T-helper 9 cell (primary cell): Measurements from ENCODE around the gene CYTH3.

Source experiments
- DNase-seq: peaks from one replicate; pipeline ENCODE4 v3.0.0-alpha.2; 2020

Gene CYTH3

DNA sequence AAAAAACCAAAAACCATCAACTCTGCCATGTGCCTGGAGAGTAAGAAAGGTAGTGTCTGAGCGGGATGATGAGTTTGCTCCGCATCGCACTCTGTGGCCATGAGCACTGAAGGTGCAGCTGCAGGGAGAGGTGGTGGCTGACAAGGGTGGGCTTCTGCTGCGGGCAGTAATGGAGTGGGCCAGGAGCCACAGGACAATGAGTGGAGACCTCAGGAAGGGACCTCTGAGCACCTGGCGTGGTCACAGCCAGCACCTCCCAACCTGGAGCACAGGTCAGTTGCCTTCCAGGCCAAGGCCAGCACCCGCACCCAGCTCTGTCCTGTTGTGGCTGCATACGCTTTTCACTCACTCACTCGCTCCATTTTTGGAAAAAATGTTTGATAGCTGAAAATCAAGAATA is 125.8 kb downstream of the CYTH3 start:
- no peak for DNase-seq

DNA sequence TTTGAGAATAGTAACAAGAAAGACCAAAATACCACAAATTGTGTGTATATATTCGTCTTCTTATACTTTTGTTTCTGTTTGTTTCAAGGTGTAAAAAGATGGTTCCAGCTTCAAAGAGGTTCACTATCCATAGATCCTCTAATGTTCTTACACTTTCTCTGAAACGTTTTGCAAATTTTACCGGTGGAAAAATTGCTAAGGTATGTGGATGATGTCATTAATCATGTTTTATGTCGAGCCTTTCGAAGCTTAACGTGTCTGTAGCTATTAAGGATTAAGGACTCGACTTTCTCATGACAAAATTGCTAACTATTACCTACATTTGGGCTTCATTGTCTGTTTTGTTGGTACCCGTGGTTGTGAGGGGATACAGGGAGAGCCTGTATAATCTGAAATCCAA is 128.4 kb downstream of the CYTH3 start:
- no peak for DNase-seq

DNA sequence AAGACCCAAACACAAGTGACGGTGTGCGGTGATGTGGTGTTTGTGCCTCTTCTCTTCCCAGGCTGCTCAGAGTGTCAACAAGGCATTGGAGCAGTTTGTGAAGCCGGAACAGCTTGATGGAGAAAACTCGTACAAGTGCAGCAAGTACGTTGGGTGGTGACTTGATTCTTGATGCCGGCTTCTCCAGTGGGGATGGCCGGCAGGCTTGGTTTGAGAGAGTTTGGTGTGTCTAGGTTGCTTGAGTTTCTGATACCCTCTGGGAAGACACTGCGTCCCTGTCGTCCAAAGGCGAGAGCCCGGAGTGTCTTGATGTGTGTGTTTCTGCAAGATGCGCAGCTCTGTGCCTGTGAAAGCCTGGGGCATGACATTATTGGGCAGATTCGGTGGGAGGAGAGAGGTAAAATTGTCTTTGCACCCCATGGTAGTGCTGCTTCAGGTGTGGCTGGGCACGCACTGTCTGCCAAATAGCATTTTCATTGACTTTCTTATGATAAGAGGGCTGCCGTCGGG is 129.5 kb downstream of the CYTH3 start:
- DNase-seq, result no peak

DNA sequence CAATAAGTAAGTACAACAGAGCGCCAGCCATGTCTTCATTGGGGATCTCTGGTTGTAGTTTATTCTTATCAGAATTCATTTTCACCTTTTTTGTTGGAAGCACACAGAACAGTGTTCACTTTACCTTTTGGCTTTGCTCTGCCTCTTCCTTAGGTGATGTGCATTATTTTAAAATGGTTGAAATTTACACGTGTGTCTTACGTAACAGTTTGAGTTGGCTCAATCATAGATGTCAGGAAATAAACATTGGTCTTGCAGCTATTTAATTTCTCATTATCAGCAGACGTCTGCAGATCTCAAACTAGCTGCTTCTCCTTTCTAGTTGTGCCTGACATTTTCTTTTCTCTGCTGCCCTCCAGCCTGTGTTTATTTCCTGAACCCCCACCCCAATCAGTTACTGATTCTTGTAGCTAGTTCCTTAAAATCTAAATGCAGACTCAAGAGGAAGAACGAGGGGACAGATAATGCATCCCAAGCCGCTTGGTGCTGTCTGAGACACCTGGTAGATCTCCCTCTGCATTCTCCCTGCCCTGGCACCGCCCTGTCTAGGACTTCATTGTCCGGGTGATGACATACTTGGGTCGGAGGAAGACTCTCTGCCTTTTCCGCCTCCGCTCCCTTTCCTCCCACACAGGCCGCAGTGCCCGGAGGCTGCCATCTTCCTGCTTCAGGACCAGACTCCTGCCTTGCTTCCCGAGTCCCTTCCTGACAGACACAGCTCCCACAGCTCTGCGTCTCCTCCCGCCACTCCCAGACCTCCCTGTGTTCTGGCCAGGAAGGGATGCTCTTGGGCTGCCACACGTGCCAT is 133.0 kb downstream of the CYTH3 start:
- no peak for DNase-seq

DNA sequence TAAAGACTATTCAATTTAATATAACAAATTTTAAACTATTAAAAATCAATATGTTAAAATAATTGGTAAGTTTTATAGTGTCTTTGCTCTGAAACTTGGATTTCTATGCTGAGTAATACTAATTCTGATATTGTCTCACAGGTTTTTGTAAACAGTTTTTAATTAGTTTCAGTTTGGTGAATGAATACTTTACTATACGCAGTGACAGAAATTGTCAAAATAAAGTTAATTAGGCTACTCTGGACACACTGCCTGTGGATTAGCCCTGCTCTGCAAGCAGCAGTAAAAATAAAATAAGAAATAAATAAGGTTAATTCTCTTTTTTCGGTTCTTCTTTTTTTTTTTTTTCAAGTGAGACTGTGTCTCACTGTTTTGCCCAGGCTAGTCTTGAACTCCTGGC is 135.9 kb downstream of the CYTH3 start:
- DNase-seq, result no peak

DNA sequence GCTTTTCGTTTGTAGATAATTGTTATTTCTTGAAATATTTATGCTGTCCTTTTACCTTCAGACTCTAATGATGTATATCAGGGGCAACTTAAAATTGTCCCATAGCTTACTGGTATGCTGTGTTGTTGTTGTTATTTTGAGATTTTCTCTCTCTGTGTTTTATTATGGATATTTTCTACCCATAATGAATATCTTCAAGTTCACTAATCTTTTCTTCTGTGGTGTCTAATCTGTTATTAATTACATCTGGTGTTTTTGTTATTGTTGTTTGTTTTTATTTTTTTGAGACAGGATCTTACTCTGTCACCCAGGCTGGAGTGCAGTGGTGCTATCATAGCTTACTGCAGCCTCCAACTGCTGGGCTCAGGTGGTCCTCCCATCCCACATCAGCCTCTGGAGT is 139.2 kb downstream of the CYTH3 start:
- no peak for DNase-seq

DNA sequence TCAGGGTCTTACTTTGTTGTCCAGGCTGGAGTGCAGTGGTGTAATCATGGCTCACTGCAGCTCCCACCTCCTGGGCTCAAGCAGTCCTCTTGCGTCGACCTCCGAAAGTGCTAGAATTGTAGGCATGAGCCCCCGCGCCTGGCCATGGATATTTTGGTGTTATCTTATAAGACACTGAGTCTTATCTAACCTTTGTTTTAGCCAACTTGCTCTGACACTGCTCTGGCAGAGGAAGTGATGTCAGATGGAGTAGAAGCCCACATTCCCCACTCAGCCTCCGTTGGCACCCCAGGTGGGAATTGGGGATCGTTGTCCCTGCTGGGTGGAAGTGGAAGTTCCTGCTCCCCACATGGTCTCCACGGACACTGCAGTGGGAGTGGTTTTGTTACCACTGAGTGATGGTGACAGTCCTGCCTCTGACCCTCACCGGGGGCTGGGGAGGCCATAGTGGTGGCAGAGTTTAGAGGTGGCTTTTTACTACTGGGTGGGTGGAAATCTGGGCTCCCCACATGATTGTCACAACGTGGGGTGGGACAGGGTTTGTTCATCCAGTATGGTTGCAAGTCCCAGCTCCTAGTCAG is 142.3 kb downstream of the CYTH3 start:
- DNase-seq, result no peak

DNA sequence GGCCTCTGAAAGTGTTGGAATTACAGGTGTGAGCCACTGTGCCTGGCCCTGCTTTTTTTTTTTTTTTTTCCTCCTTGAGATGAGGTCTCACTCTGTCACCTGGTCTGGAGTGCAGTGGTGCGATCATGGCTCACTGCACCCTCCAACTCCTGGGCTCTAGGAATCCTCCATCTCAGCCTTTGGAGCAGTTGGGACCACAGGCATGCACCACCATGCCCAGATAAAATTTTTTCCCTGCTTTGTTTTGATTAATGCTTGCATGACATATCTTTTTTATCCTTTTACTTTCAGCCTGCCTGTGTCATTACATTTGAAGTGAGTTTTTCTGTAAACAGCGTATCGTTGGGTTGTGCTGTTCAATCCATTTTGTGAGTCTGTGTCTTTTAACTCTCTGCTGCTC is 144.2 kb downstream of the CYTH3 start:
- DNase-seq, result no peak

DNA sequence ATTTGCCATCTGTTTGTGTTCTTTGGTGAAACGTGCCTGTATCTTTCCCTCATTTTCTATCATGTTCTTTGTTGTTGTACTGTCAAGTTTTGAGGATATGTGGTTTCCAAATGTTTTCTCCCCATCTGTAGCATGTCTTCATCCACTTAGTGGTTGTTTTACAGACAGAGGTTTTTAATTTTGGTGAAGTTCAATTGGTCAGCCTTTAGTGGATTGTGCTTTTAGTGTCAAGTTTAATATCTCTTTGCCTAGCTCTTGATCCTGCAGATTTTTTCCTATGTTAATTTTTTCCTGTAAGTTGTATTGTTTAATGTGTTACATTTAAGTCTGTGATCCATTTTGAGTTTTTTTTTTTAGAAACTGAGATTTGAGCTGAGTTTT is 145.3 kb downstream of the CYTH3 start:
- DNase-seq, result no peak

DNA sequence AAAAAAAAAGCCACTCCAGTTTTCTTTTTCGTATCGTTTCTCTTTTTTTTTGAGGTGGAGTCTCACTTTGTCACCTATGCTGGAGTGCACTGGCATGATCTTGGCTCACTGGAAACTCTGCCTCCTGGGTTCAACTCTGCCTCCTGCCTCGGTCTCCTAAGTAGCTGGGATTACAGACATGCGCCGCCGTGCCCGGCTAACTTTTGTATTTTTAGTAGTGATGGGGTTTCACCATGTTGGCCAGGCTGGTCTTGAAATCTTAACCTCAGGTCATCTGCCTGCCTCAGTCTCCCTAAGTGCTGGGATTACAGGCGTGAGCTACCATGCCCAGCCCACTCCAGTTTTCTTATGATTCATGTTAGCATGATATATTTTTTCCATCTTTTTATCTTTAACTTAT is 148.6 kb downstream of the CYTH3 start:
- no peak for DNase-seq

DNA sequence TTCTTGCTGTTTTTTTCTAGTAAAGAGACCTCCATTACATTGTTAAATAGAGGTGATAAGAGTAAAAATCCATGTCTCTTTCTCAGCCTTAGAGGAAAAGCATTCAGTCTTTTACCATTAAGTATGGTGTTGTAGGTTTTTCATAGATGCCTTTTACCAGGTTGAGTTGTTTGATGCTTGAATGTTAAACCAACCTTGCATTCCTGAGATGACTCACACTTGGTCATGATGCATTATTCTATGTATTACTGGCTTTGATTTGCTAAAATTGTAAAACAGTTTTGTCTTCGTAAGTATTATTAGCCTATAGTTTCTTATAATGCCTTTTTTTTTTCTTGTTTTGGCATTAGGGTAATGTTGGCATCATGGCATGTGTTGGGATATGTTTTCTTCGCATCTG is 151.3 kb downstream of the CYTH3 start:
- DNase-seq, result no peak

DNA sequence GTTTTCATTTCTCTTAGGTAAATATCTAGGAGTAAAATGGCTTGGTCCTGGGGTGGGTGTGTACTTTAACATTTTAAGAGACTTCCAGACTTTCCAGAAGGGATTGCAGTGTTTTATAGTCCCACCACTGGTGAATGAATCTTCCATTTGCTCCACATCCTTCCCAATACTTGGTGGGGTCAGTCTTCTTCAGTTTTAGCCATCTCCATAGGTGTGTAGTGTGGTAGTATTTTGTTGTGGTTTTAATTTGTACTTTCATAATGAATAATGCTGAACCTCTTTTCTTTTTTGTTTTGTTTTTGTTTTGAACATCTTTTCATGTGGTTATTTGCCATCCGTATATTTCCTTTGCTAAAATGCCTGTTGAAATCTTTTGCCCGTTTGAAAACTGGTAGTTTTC is 154.9 kb downstream of the CYTH3 start:
- DNase-seq, result no peak

DNA sequence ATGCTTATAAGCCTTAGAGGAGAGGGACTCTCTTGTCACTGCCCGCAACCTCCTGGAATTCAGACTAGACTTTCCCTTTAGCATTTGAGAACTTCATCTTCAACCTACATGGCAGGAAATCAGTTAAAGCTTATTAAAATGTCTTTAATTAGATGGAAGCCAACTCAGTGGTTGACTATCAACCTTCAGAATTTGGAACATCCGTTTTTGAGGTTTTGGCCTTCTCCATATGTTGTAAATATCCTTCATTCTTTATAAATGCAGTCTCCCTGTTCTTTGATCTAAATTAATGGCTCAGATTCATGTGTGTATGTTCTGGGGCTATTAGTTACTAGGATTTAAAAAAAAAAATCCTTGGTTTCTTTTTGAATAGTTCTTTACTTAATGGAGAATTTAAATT is 156.2 kb downstream of the CYTH3 start:
- no peak for DNase-seq
